T-cell (primary cell): ENCODE measurements around the gene SYNE1. TPM values are rescaled to one million over a fixed set of nuclear protein-coding genes. Genes with fewer than 3 reads are reported as not detected.

ENCODE experiments used
- ATAC-seq, 4 experiments: fragments of 200-7000 bp in 3 of 4; fragments of 150-1000 bp in 1 of 4; cut with Tn5 transposase; replicated peaks in 1 of 4; 1 replicate in 3 of 4; 2 replicates in 1 of 4; pipeline ENCODE4 v1.10.0; 2021; ENCODE audit warnings: moderate library complexity in 3 of 4, mild to moderate bottlenecking in 2 of 4, moderate number of reproducible peaks in 1 of 4
- CTCF ChIA-PET, 2 donors: fragments of 300-600 bp; sonication (Branson Sonifier 250); formaldehyde crosslinking; loops; one replicate each; lab custom pipeline; 2022; ENCODE audit warnings: antibody characterized with exemption in 2 of 2; lab: Charles Lee
- POLR2A ChIA-PET, 2 donors: fragments of 300-600 bp; sonication (Branson Sonifier 250); formaldehyde crosslinking; loops; one replicate each; lab custom pipeline; 2022; ENCODE audit warnings: antibody characterized with exemption in 2 of 2; lab: Charles Lee
- DNase-seq, 35 experiments: peaks; one replicate each; pipeline versions ENCODE4 v3.0.0 to v3.0.0-alpha.2; 2013 to 2023
- H3K27ac ChIP-seq: one replicate; pipeline ENCODE4 v1.5.1; 2013; ENCODE audit warnings: low read length
- H3K27me3 ChIP-seq, 2 experiments: replicated peaks in 1 of 2; 1 replicate in 1 of 2; 2 replicates in 1 of 2; pipeline versions ENCODE4 v1.6.1 to v1.7.0; 2013; ENCODE audit warnings: low read length in 1 of 2, mixed read lengths in 1 of 2; ENCODE audit not compliant: control insufficient read depth in 2 of 2, insufficient read depth in 2 of 2; ENCODE audit errors: extremely low read depth in 1 of 2
- H3K36me3 ChIP-seq, 2 donors: 1 replicate in 1 of 2; 2 replicates in 1 of 2; pipeline versions ENCODE4 v1.6.1 to v1.7.0; 2013; ENCODE audit warnings: low read length in 1 of 2; ENCODE audit not compliant: control insufficient read depth in 2 of 2, insufficient read depth in 1 of 2; ENCODE audit errors: extremely low read depth in 1 of 2
- H3K4me1 ChIP-seq, 2 experiments: 1 replicate in 1 of 2; 2 replicates in 1 of 2; pipeline versions ENCODE4 v1.6.1 to v1.7.0; 2013; ENCODE audit warnings: low read length in 2 of 2, mixed read lengths in 1 of 2; ENCODE audit not compliant: insufficient read depth in 2 of 2, control insufficient read depth in 1 of 2; ENCODE audit errors: extremely low read depth in 1 of 2
- H3K4me3 ChIP-seq, 2 donors: 1 replicate in 1 of 2; 2 replicates in 1 of 2; pipeline versions ENCODE4 v1.5.1 to v1.7.0; 2013; ENCODE audit warnings: mild to moderate bottlenecking in 2 of 2, low read length in 1 of 2, moderate library complexity in 1 of 2; ENCODE audit not compliant: control insufficient read depth in 1 of 2; ENCODE audit errors: extremely low read depth in 1 of 2
- H3K9me3 ChIP-seq: 2 replicates; pipeline ENCODE4 v1.7.0; 2013
- H3K27ac Mint-ChIP-seq, 2 donors: one replicate each; pipeline ENCODE4 v1.8.0; 2020 to 2021; ENCODE audit warnings: mild to moderate bottlenecking in 2 of 2, mixed read lengths in 2 of 2
- H3K27me3 Mint-ChIP-seq, 2 donors: one replicate each; pipeline ENCODE4 v1.8.0; 2021 to 2022; ENCODE audit warnings: mixed read lengths in 2 of 2
- H3K36me3 Mint-ChIP-seq: one replicate; pipeline ENCODE4 v1.8.0; 2021; ENCODE audit warnings: mixed read lengths
- H3K4me1 Mint-ChIP-seq, 3 donors: one replicate each; pipeline ENCODE4 v1.8.0; 2020 to 2022; ENCODE audit warnings: mixed read lengths in 3 of 3, mild to moderate bottlenecking in 1 of 3
- H3K4me3 Mint-ChIP-seq, 3 donors: one replicate each; pipeline ENCODE4 v1.8.0; 2020 to 2022; ENCODE audit warnings: mild to moderate bottlenecking in 3 of 3, mixed read lengths in 3 of 3, moderate library complexity in 3 of 3
- H3K9me3 Mint-ChIP-seq, 3 donors: one replicate each; pipeline ENCODE4 v1.8.0; 2020 to 2022; ENCODE audit warnings: mixed read lengths in 3 of 3
- WGBS: methylation state at CpG from one replicate; pipeline ENCODE4 v1.1.5; 2013; ENCODE audit warnings: missing lambda C conversion rate; ENCODE audit not compliant: insufficient coverage; 5-methylcytosine and 5-hydroxymethylcytosine counted together
- total RNA-seq, 35 experiments: library from RNA in 6 of 35; stranded (reverse) in 6 of 35; fragments of 120-200 nt in 1 of 35; gene quantifications; one replicate each; pipeline versions ENCODE4 v1.2.1 to v1.2.4 and lab custom pipeline; 2013 to 2026

SYNE1 gene
- total RNA-seq, 5 donors from 2014 or later (not counting 1 experiment from before 2014, with no cell fraction given): 174 to 235 (median 192) TPM

GRCh38 chr6:152096863-152097496 is 540.2 kb downstream of the SYNE1 start:
- ATAC-seq: no peak
- CTCF ChIA-PET: no interaction called here
- no CpG with 5 or more reads among the region's 5 CpGs for WGBS

GRCh38 chr6:152094992-152095592 is 542.1 kb downstream of the SYNE1 start:
- Mint-ChIP-seq H3K4me3 (no peak overlapping the region), H3K9me3 (no peaks in the 10 kb centered on the region), H3K27ac (no peak overlapping the region), H3K27me3 (no peaks in the 10 kb centered on the region), H3K4me1 (no peaks in the 10 kb centered on the region), H3K36me3 (no peaks in the 10 kb centered on the region)
- peak in 1 of 35 experiments; percentile 17 for DNase-seq
- ATAC-seq: peak in 1 of 4 experiments; percentile 46
- Histone ChIP-seq H3K4me3 (no peak overlapping the region), H3K36me3 (peaks cover 0 to 6% of the 10 kb centered on the region in 2 donors), H3K27me3 (no peaks in the 10 kb centered on the region), H3K9me3 (no peaks in the 10 kb centered on the region), H3K4me1 (no peaks in the 10 kb centered on the region), H3K27ac (no peak overlapping the region)
- ChIA-PET POLR2A (interaction anchor here in 1 of 2 donors (0.5 kb wide), 1 partner anchor 202 kb away, joined by 5 read pairs; no protein-coding TSS in a partner anchor), CTCF (interaction anchor here in 1 of 2 donors (0.6 kb wide), 1 partner anchor 12 kb away, joined by 3 read pairs; no protein-coding TSS in a partner anchor)
- 78% methylated on average over 2 of the region's 3 CpGs for WGBS

More at GRCh38 chr6:152096863-152097496, 540.2 kb downstream of the SYNE1 start:
- Histone ChIP-seq H3K4me1 (no peaks in the 10 kb centered on the region), H3K27me3 (no peaks in the 10 kb centered on the region), H3K4me3 (no peak overlapping the region), H3K36me3 (peaks cover 0 to 6% of the 10 kb centered on the region in 2 donors), H3K27ac (no peak overlapping the region), H3K9me3 (no peaks in the 10 kb centered on the region)
- POLR2A ChIA-PET: interaction anchor here in 1 of 2 donors (0.6 kb wide), 1 partner anchor 1619 kb away, joined by 4 read pairs; no protein-coding TSS in a partner anchor
- Mint-ChIP-seq H3K9me3 (no peaks in the 10 kb centered on the region), H3K27me3 (no peaks in the 10 kb centered on the region), H3K27ac (no peak overlapping the region), H3K4me3 (no peak overlapping the region), H3K4me1 (no peaks in the 10 kb centered on the region), H3K36me3 (no peaks in the 10 kb centered on the region)
- no peak for DNase-seq

- Histone ChIP-seq H3K36me3 (peaks cover 0 to 6% of the 10 kb centered on the region in 2 donors), H3K9me3 (no peaks in the 10 kb centered on the region), H3K27me3 (no peaks in the 10 kb centered on the region), H3K27ac (no peak overlapping the region), H3K4me3 (no peak overlapping the region), H3K4me1 (no peaks in the 10 kb centered on the region)
- ChIA-PET POLR2A (no interaction called here), CTCF (no interaction called here)
- no peaks in the 10 kb centered on the region for H3K9me3 Mint-ChIP-seq
- H3K4me1 Mint-ChIP-seq: no peaks in the 10 kb centered on the region
- no peaks in the 10 kb centered on the region for H3K36me3 Mint-ChIP-seq
- no peak overlapping the region for H3K27ac Mint-ChIP-seq
- DNase-seq (no peak), ATAC-seq (no peak)
- 93% methylated on average over 4 of the region's 4 CpGs for WGBS
- H3K4me3 Mint-ChIP-seq: no peak overlapping the region
- H3K27me3 Mint-ChIP-seq: no peaks in the 10 kb centered on the region
Measured at GRCh38 chr6:152094276-152094675, 542.9 kb downstream of the SYNE1 start.

- ATAC-seq (no peak), DNase-seq (no peak)
- H3K4me1 ChIP-seq: no peaks in the 10 kb centered on the region
- H3K36me3 ChIP-seq: peaks cover 0 to 3% of the 10 kb centered on the region in 2 donors
- H3K27me3 ChIP-seq: no peaks in the 10 kb centered on the region
- ChIA-PET POLR2A (no interaction called here), CTCF (no interaction called here)
- H3K4me3 ChIP-seq: no peak overlapping the region
- H3K27ac ChIP-seq: no peak overlapping the region
- no peaks in the 10 kb centered on the region for H3K9me3 ChIP-seq
- Mint-ChIP-seq H3K9me3 (no peaks in the 10 kb centered on the region), H3K36me3 (no peaks in the 10 kb centered on the region), H3K27ac (no peak overlapping the region), H3K4me3 (no peak overlapping the region), H3K4me1 (no peaks in the 10 kb centered on the region), H3K27me3 (no peaks in the 10 kb centered on the region)
- 64% methylated on average over 5 of the region's 6 CpGs for WGBS
Measured at GRCh38 chr6:152093711-152094110, 543.5 kb downstream of the SYNE1 start.

- Histone ChIP-seq H3K4me1 (no peaks in the 10 kb centered on the region), H3K36me3 (no peaks in the 10 kb centered on the region), H3K9me3 (no peaks in the 10 kb centered on the region), H3K27me3 (no peaks in the 10 kb centered on the region), H3K27ac (no peak overlapping the region), H3K4me3 (no peak overlapping the region)
- Mint-ChIP-seq H3K27me3 (no peaks in the 10 kb centered on the region), H3K4me3 (no peak overlapping the region), H3K4me1 (no peaks in the 10 kb centered on the region), H3K36me3 (no peaks in the 10 kb centered on the region), H3K27ac (no peak overlapping the region), H3K9me3 (no peaks in the 10 kb centered on the region)
- ATAC-seq (no peak), DNase-seq (no peak)
- CTCF ChIA-PET: no interaction called here
- POLR2A ChIA-PET: no interaction called here
- 50% methylated on average over 1 of the region's 4 CpGs for WGBS
Measured at GRCh38 chr6:152091851-152092341, 545.3 kb downstream of the SYNE1 start.

GRCh38 chr6:152091201-152091600 is 546.0 kb downstream of the SYNE1 start:
- CTCF ChIA-PET: no interaction called here
- WGBS: 80% methylated on average over 2 of the region's 2 CpGs
- no peak overlapping the region for H3K4me3 ChIP-seq

More at GRCh38 chr6:152091201-152091600, 546.0 kb downstream of the SYNE1 start:
- H3K4me1 ChIP-seq: no peaks in the 10 kb centered on the region
- Mint-ChIP-seq H3K36me3 (no peaks in the 10 kb centered on the region), H3K27ac (no peak overlapping the region), H3K27me3 (no peaks in the 10 kb centered on the region), H3K4me3 (no peak overlapping the region), H3K9me3 (no peaks in the 10 kb centered on the region), H3K4me1 (no peaks in the 10 kb centered on the region)
- H3K9me3 ChIP-seq: no peaks in the 10 kb centered on the region
- H3K36me3 ChIP-seq: no peaks in the 10 kb centered on the region
- H3K27ac ChIP-seq: no peak overlapping the region
- no peak for DNase-seq
- no peak for ATAC-seq
- POLR2A ChIA-PET: no interaction called here
- H3K27me3 ChIP-seq: no peaks in the 10 kb centered on the region
